ENCODE data around the gene FAM161A. TPM values are rescaled to one million over a fixed set of nuclear protein-coding genes. Genes with fewer than 3 reads are reported as not detected.
"Not testable (repeated sequence)": the region's sequence is repeated elsewhere in the genome, so short reads cannot be mapped to it uniquely, and the experiment has no call there.

FAM161A gene
- total RNA-seq, 1 donor from 2014 or later: 3.2 TPM

DNA sequence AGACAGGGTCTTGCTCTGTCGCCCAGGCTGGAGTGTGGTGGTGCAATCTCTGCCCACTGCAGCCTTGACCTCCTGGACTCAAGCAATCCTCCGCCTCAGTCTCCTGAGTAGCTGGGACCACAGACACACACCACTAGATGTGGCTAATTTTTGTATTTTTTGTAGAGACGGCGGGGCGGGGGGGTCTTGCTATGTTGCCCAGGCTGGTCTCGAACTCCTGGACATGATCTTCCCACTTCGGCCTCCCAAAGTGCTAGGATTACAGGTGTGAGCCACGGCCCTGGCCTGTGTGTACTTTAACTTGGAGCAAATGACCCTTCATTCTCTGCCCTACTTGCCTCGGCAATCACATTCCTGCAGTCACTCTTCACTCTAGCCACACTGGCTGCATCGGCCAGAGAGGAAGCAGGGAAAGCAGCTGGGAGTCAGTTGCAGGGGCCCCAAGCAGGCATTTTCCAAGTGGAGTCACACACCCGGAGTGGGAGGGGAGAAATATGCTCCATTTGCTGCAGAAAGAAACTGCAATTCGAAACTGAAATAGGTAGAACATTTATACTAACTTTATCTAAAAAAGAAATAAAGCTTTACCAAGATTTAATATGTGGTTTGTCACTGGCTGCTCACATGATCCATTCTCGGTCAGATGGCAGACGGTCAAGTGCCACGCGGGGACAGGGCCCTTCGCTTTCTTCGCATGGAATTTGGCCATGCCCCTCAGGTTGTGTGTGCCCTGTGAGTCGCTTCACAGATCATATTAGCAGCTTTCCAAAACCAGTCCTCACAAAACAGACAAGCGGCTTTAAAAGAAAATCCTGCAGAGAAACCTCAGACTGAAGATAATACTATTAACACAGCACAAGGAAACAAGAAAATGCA lies 37.1 kb downstream of the FAM161A start:
- no peak overlapping the region for H3K4me3 Mint-ChIP-seq (ENCODE audit: unreplicated experiment)
- no peaks in the 10 kb centered on the region for H3K4me1 Mint-ChIP-seq (ENCODE audit: unreplicated experiment)
- no peak for DNase-seq (ENCODE audit: extremely low spot score, unreplicated experiment)
- H3K36me3 Mint-ChIP-seq (ENCODE audit: unreplicated experiment): no peaks in the 10 kb centered on the region
- H3K27ac Mint-ChIP-seq (ENCODE audit: unreplicated experiment): no peak overlapping the region
- no peaks in the 10 kb centered on the region for H3K9me3 Mint-ChIP-seq (ENCODE audit: unreplicated experiment)
- H3K27me3 Mint-ChIP-seq (ENCODE audit: unreplicated experiment): peaks cover 45% of the 10 kb centered on the region
- TF ChIP-seq, protein P1, sequence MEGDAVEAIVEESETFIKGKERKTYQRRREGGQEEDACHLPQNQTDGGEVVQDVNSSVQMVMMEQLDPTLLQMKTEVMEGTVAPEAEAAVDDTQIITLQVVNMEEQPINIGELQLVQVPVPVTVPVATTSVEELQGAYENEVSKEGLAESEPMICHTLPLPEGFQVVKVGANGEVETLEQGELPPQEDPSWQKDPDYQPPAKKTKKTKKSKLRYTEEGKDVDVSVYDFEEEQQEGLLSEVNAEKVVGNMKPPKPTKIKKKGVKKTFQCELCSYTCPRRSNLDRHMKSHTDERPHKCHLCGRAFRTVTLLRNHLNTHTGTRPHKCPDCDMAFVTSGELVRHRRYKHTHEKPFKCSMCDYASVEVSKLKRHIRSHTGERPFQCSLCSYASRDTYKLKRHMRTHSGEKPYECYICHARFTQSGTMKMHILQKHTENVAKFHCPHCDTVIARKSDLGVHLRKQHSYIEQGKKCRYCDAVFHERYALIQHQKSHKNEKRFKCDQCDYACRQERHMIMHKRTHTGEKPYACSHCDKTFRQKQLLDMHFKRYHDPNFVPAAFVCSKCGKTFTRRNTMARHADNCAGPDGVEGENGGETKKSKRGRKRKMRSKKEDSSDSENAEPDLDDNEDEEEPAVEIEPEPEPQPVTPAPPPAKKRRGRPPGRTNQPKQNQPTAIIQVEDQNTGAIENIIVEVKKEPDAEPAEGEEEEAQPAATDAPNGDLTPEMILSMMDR (IDR thresholded peaks at IDR 0.05): no peak

DNA sequence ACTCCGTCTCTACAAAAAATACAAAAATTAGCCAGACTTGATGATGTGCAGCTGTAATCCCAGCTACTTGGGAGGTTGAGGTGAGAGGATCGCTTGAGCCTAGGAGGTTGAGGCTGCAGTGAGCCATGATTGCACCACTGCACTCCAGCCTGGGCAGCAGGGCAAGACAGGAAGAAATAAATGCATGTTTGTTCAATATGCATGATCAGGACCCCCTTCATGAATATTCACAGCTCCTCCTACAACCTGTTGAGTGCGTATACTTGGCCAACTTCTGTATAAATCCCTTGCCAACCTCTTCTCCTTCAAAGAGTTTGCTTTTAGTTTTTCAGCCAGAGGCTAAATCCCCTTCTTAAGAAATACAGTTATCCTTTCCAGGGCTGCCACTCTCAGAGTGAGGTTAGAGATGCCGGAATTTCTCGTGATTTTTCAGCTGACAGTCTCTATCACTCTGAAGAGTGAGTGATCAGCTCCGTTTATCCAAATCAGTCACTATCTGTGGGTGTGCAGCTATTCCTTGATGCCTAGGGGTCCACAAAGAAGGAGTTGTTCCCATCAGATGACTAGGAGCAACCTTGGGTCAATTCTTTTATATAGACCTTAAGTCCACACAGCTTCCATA lies 39.2 kb downstream of the FAM161A start:
- DNase-seq (ENCODE audit: extremely low spot score, unreplicated experiment): no peak
- Mint-ChIP-seq H3K9me3 (ENCODE audit: unreplicated experiment) (no peaks in the 10 kb centered on the region), H3K27ac (ENCODE audit: unreplicated experiment) (no peak overlapping the region), H3K4me1 (ENCODE audit: unreplicated experiment) (no peaks in the 10 kb centered on the region), H3K27me3 (ENCODE audit: unreplicated experiment) (peaks cover 46% of the 10 kb centered on the region), H3K4me3 (ENCODE audit: unreplicated experiment) (no peak overlapping the region), H3K36me3 (ENCODE audit: unreplicated experiment) (no peaks in the 10 kb centered on the region)
- TF ChIP-seq, protein P1 (IDR thresholded peaks at IDR 0.05): no peak

DNA sequence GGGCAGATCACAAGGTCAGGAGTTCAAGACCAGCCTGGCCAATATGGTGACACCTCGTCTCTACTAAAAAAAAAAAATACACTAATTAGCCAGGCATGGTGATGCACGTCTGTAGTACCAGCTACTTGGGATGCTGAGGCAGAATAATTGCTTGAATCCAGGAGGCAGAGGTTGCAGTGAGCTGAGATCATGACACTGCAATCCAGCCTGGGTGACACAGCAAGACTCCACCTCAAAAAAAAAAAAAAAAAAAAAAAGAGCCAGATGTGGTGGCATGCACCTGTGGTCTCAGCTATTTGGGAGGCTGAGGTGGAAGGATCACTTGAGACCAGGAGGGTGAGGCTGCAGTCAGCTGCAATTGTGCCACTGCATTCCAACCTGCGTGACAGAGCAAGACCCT lies 40.5 kb downstream of the FAM161A start:
- H3K4me1 Mint-ChIP-seq (ENCODE audit: unreplicated experiment); H3K36me3 Mint-ChIP-seq (ENCODE audit: unreplicated experiment); H3K27ac Mint-ChIP-seq (ENCODE audit: unreplicated experiment); H3K9me3 Mint-ChIP-seq (ENCODE audit: unreplicated experiment); H3K4me3 Mint-ChIP-seq (ENCODE audit: unreplicated experiment); DNase-seq (ENCODE audit: extremely low spot score, unreplicated experiment): not testable (repeated sequence)
- peaks cover 37% of the 10 kb centered on the region for H3K27me3 Mint-ChIP-seq (ENCODE audit: unreplicated experiment)

DNA sequence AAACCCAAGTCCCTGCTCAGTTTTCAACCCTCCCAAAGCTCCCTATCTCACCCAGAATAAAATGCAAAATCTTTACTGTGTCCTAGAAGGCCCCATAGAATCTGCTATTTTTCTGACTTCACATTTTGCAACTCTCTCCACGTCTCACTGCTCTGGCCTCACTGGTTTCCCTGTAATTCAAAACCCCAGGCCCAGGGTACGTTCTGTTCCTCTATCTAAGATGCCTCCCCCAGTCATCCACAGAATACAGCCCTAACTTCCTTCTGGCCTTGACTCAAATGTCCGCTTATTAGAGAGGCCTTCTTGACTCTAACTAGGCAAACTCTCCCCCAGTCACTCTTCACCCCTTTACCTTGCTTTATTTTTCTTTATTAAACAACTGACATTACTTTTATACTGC lies 42.0 kb downstream of the FAM161A start:
- TF ChIP-seq, protein P1 (IDR thresholded peaks at IDR 0.05): no peak
- Mint-ChIP-seq H3K4me1 (ENCODE audit: unreplicated experiment) (no peaks in the 10 kb centered on the region), H3K27ac (ENCODE audit: unreplicated experiment) (no peak overlapping the region), H3K27me3 (ENCODE audit: unreplicated experiment) (peaks cover 33% of the 10 kb centered on the region), H3K4me3 (ENCODE audit: unreplicated experiment) (no peak overlapping the region), H3K9me3 (ENCODE audit: unreplicated experiment) (no peaks in the 10 kb centered on the region), H3K36me3 (ENCODE audit: unreplicated experiment) (no peaks in the 10 kb centered on the region)
- DNase-seq (ENCODE audit: extremely low spot score, unreplicated experiment): no peak

DNA sequence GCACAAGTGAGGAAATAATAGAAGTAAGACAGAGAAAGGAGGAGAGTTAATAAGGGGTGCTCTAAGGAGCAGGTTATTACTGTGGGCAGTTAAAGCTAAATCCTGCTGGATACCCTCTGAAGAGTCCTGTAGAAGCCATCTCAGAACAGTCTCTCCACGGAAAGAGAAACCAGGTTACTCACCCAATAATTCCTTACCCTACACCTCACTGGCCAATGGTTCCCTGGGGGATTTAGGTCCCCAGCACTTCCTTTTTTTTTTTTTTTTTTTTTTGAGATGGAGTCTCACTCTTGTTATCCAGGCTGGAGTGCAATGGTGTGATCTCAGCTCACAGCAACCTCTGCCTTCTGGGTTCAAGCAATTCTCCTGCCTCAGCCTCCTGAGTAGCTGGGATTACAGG lies 43.7 kb downstream of the FAM161A start:
- H3K27ac Mint-ChIP-seq (ENCODE audit: unreplicated experiment); H3K4me3 Mint-ChIP-seq (ENCODE audit: unreplicated experiment); DNase-seq (ENCODE audit: extremely low spot score, unreplicated experiment); H3K36me3 Mint-ChIP-seq (ENCODE audit: unreplicated experiment); H3K4me1 Mint-ChIP-seq (ENCODE audit: unreplicated experiment); H3K9me3 Mint-ChIP-seq (ENCODE audit: unreplicated experiment): not testable (repeated sequence)
- H3K27me3 Mint-ChIP-seq (ENCODE audit: unreplicated experiment): peaks cover 35% of the 10 kb centered on the region

DNA sequence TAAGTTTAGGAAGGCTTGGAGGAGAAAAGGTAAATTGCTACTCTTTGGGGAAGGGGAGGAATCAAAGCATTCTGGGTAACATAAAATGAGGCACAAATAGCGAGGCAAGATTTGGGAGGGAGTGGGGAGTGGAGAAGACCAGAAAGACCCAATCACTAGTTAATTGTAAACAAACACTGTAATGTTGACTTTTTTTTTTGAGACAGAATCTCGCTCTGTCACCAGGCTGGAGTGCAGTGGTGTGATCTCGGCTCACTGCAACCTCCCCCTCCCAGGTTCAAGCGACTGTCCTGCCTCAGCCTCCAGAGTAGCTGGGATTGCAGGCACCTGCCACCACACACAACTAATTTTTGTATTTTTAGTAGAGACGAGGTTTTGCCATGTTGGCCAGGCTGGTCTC lies 45.2 kb downstream of the FAM161A start:
- not testable (repeated sequence) for H3K9me3 Mint-ChIP-seq (ENCODE audit: unreplicated experiment); H3K36me3 Mint-ChIP-seq (ENCODE audit: unreplicated experiment); H3K27ac Mint-ChIP-seq (ENCODE audit: unreplicated experiment); DNase-seq (ENCODE audit: extremely low spot score, unreplicated experiment); H3K4me1 Mint-ChIP-seq (ENCODE audit: unreplicated experiment); H3K4me3 Mint-ChIP-seq (ENCODE audit: unreplicated experiment)
- peaks cover 29% of the 10 kb centered on the region for H3K27me3 Mint-ChIP-seq (ENCODE audit: unreplicated experiment)

Data from osteocyte (in vitro differentiated cells).